Metanephros (tissue), 2 donors: Measurements from ENCODE around the gene JMJD1C. TPM values are rescaled to one million over a fixed set of nuclear protein-coding genes. Genes with fewer than 3 reads are reported as not detected.

ENCODE experiments used
- small RNA-seq: library from RNA; depleted of rRNA; stranded (forward); fragments of <200 nt; gene quantifications from one replicate; pipeline ENCODE3, GENCODE V24; 2014; ENCODE audit warnings: low replicate concordance
- total RNA-seq: library from RNA; depleted of rRNA; stranded (reverse); fragments of >200 nt; gene quantifications from one replicate; pipeline ENCODE4 v1.2.3, GENCODE V29; 2014

The JMJD1C gene
- 172 TPM for total RNA-seq

DNA sequence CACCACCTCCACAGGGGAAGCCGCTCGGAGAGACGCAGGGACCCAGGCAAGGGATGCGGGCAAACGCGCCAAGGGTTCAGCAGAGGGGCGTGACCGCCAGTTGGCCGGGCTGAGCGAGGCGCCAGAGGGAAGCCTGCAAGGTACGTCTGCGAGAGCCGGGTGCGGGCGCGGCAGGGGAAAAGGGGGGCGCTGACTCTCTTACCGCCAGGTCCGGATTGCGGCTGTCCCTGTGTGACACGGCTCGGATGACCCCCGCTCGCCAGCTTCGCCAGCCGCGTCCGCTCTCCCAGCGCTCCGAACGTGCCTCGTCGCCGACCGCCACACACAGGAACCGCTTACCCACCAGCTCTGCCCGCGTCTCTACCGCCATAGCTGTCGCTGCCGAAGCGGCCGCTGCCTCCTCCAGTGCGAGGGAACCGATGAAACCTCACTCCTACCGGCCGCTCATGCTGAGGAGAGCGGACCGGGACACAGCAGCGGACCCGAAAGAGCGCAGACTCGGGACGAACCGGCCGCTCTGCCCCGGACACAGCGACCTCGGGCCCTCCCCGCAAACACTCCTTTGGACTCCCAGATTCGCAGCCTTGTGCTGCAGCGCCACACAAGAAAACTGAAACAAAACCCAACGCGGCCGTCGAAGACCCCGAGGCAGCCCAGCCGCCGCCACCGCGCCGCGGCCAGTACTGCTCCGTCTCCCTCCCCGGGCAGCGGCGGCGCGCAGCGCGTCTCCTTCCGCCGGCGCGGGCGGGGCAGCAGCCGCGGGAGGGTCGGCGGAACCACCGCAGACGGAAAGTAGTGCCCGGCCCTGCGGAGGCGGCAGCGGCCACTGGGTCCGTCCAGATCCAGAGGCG, at the start of gene JMJD1C:
JMJD1C (minus strand) TSS at position 685 of the 851 bp plus-strand sequence; CDS start at position 370, 315 bp downstream.

DNA sequence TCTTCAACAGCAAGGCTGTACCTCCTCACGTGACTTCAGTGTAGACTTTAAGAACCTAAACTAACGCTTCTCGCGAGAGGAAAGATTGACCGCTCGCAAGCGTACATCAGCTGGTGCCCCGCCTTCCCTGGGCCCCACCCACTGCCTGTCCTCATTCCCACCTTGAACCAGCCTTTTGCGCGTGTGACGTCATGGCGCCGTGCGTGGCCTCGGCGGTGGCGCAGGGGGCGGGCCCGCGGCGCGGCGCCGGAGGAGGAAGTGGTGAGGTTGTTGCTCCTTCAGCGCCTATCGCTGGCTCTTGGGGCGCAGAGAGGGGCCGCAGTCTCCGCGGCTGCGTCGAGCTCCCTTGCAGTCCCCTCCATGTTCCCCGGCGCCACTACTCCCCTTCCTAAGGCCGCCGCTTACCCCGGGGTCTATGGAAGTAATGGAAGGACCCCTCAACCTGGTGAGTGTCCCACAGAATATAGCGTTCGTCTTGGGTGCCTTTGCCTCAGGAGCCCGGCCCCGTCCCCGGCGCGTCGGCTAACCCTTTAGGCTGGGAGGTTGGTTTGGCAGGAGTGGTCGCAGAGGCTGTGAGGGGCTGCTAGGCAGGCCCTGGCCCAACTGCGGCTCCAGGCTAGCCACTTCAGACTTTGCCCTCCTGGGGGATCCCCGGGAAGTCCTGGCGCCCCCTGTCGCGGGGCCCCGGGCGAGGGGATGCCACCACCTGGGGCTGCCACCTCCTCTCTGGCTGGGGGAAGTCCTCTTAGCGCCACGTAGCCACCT, 332.5 kb downstream of the JMJD1C start, which contains the start of gene NRBF2:
NRBF2 (plus strand) TSS at position 273 of the 765 bp plus-strand sequence; CDS start at position 416, 143 bp downstream.

Small RNAs within 50 kb of the gene (small RNA-seq; reads per million reads assigned to genes)
- gene AC022022.1 (not detected), gene MIR1296 (10.4 reads per million, percentile 95 among the genes with 10 or more reads in this experiment)

Other genes starting within 250 kb of the JMJD1C start
- gene REEP3, start 55.4 kb upstream of the JMJD1C start, total RNA-seq = 18.2 TPM